ENCODE results near the gene STUM. TPM values are rescaled to one million over a fixed set of nuclear protein-coding genes. Genes with fewer than 3 reads are reported as not detected.

The STUM gene
- total RNA-seq, 1 experiment from 2014 or later: 0.11 TPM

GRCh38 chr1:226530591-226530990 lies 18.0 kb upstream of the STUM start:
- H2BK12ac ChIP-seq (ENCODE audit: insufficient read length, low read depth, low read length): no peak overlapping the region
- no peak overlapping the region for H3K9ac ChIP-seq (ENCODE audit: extremely low read depth, insufficient read length, low read length)
- Mint-ChIP-seq H3K27ac (no peak overlapping the region), H3K27me3 (ENCODE audit: low read depth) (peaks cover 26% of the 10 kb centered on the region), H3K4me3 (no peak overlapping the region), H3K9me3 (no peaks in the 10 kb centered on the region), H3K36me3 (ENCODE audit: insufficient read depth in 1 of 3, low read depth in 3 of 3) (no peaks in the 10 kb centered on the region; a peak in 1 of 7 replicates), H3K4me1 (peaks cover 18 to 23% of the 10 kb centered on the region in 2 experiments)
- no peak overlapping the region for H3K56ac ChIP-seq (ENCODE audit: insufficient read length, low read depth, low read length)
- no peak overlapping the region for H4K8ac ChIP-seq (replicated peaks; ENCODE audit: insufficient read length, low read depth, low read length)
- no peaks in the 10 kb centered on the region for H3K23me2 ChIP-seq (ENCODE audit: insufficient read length, low read depth, low read length, poor library complexity, severe bottlenecking)
- no peak for DNase-seq
- H3T11ph ChIP-seq (ENCODE audit: low read length): no peak overlapping the region
- H2BK20ac ChIP-seq (ENCODE audit: low read depth, low read length, poor library complexity, severe bottlenecking): no peak overlapping the region
- no peak overlapping the region for H2BK15ac ChIP-seq (ENCODE audit: low read depth, low read length)
- no peak overlapping the region for H2AFZ ChIP-seq (ENCODE audit: low read length)
- H2AK5ac ChIP-seq (ENCODE audit: insufficient read length, low read length): no peak overlapping the region
- no peaks in the 10 kb centered on the region for H3K4me1 ChIP-seq (ENCODE audit: insufficient read depth, low read length)
- no peaks in the 10 kb centered on the region for H4K20me1 ChIP-seq (ENCODE audit: control insufficient read depth, insufficient read depth, insufficient read length)
- H3K4ac ChIP-seq (ENCODE audit: low read depth, low read length): no peak overlapping the region
- no peaks in the 10 kb centered on the region for H3K79me1 ChIP-seq (ENCODE audit: insufficient read depth, low read depth, low read length, poor library complexity, severe bottlenecking)
- no peak overlapping the region for H3K14ac ChIP-seq (ENCODE audit: insufficient read depth, low read length)
- no peaks in the 10 kb centered on the region for H3K79me2 ChIP-seq (ENCODE audit: insufficient read depth, low read length)
- no CpG with 5 or more reads among the region's 6 CpGs for WGBS (ENCODE audit: extremely low coverage, insufficient read length, low lambda C conversion rate)
- no peak overlapping the region for H3K23ac ChIP-seq (ENCODE audit: insufficient read length, low read depth, low read length)
- H3K18ac ChIP-seq (ENCODE audit: insufficient read length, low read depth, low read length): no peak overlapping the region
- H2BK5ac ChIP-seq (ENCODE audit: insufficient read length, low read length): no peak overlapping the region
- H4K5ac ChIP-seq (ENCODE audit: insufficient read length, low read depth, low read length): no peak overlapping the region
- TF ChIP-seq CTCF (conservative IDR thresholded peaks at IDR 0.05): no peak
- H2BK120ac ChIP-seq (ENCODE audit: low read depth, low read length, poor library complexity, severe bottlenecking): no peak overlapping the region
- no peaks in the 10 kb centered on the region for H3K27me3 ChIP-seq (ENCODE audit: insufficient read depth, low read length)
- H4K91ac ChIP-seq (ENCODE audit: insufficient read length, low read depth, low read length): no peak overlapping the region
- H3K27ac ChIP-seq (ENCODE audit: insufficient read length, low read depth, low read length): no peak overlapping the region
- no peak overlapping the region for H3K4me2 ChIP-seq (ENCODE audit: insufficient read depth, insufficient read length, low read length)
- no peaks in the 10 kb centered on the region for H3K9me3 ChIP-seq (ENCODE audit: control insufficient read depth, low read depth, low read length)

All from H9 (cell line).